K562 (cell line): ENCODE data around the gene SGMS1. TPM values are rescaled to one million over a fixed set of nuclear protein-coding genes. Genes with fewer than 3 reads are reported as not detected.

Experiments used
- ARNT ChIP-seq, 2 experiments: fragments of 450-650 bp; IDR thresholded peaks; 2 replicates each; pipeline ENCODE4 v1.6.1; 2016; ENCODE audit warnings: mild to moderate bottlenecking in 1 of 2
- CREB3 ChIP-seq: fragments of 450-650 bp; conservative IDR thresholded peaks from 2 replicates; pipeline ENCODE4 v1.6.1; 2016; ENCODE audit warnings: missing genetic modification characterization, low read depth, mild to moderate bottlenecking, missing compliant biosample characterization, moderate library complexity
- CREB3L1 ChIP-seq: fragments of 450-650 bp; IDR thresholded peaks from 2 replicates; pipeline ENCODE4 v1.6.1; 2014; ENCODE audit warnings: low read depth, mild to moderate bottlenecking, moderate library complexity, borderline replicate concordance
- GTF2E2 ChIP-seq: fragments of 200-800 bp; sonication (Bioruptor generic); IDR thresholded peaks from 2 replicates; pipeline ENCODE4 v1.6.1; 2016; ENCODE audit warnings: missing genetic modification characterization, missing compliant biosample characterization
- HNRNPLL ChIP-seq: fragments of 200-400 bp; formaldehyde crosslinking; IDR thresholded peaks from 2 replicates; pipeline ENCODE4 v1.6.1; 2017; ENCODE audit warnings: low read length, low read depth, mild to moderate bottlenecking; ENCODE audit not compliant: poor library complexity, severe bottlenecking
- MEF2A ChIP-seq: IDR thresholded peaks from 2 replicates; pipeline ENCODE4 v1.6.1; 2011; ENCODE audit warnings: low read depth, mild to moderate bottlenecking, low read length, moderate library complexity; ENCODE audit not compliant: control insufficient read depth
- MIER1 ChIP-seq: fragments of 450-650 bp; IDR thresholded peaks from 2 replicates; pipeline ENCODE4 v1.6.1; 2016; ENCODE audit warnings: antibody characterized with exemption, mild to moderate bottlenecking, low read depth
- MTA1 ChIP-seq: fragments of 450-650 bp; IDR thresholded peaks from 2 replicates; pipeline ENCODE4 v1.6.1; 2017; ENCODE audit warnings: borderline replicate concordance
- NCOR1 ChIP-seq: fragments of 450-650 bp; IDR thresholded peaks from 2 replicates; pipeline ENCODE4 v1.6.1; 2016; ENCODE audit warnings: mild to moderate bottlenecking, moderate library complexity
- NFIX ChIP-seq: fragments of 250-450 bp; sonication (Bioruptor Pico); IDR thresholded peaks from 2 replicates; pipeline ENCODE4 v1.4.0; 2020; ENCODE audit warnings: low read depth, mild to moderate bottlenecking, moderate library complexity
- PTTG1 ChIP-seq: fragments of 450-650 bp; IDR thresholded peaks from 2 replicates; pipeline ENCODE4 v1.6.1; 2016; ENCODE audit warnings: low read depth, mild to moderate bottlenecking, missing genetic modification characterization, missing compliant biosample characterization
- SMC3 ChIP-seq: conservative IDR thresholded peaks from 2 replicates; pipeline ENCODE4 v1.6.1; 2011; ENCODE audit warnings: low read depth, low read length, improper control_type of control experiment; ENCODE audit not compliant: insufficient read depth
- ZBTB7A ChIP-seq: IDR thresholded peaks from 2 replicates; pipeline ENCODE4 v1.6.1; 2011; ENCODE audit warnings: low read depth, mild to moderate bottlenecking, low read length, moderate library complexity, borderline replicate concordance; ENCODE audit not compliant: control insufficient read depth
- ZEB2 ChIP-seq: fragments of 450-650 bp; IDR thresholded peaks from 2 replicates; pipeline ENCODE4 v1.6.1; 2016
- ZNF449 ChIP-seq: fragments of 250-450 bp; sonication (Bioruptor Pico); IDR thresholded peaks from 2 replicates; pipeline ENCODE4 v1.8.0; 2022; ENCODE audit warnings: moderate library complexity, mild to moderate bottlenecking, inconsistent platforms
- ZNF507 ChIP-seq: conservative IDR thresholded peaks from 2 replicates; pipeline ENCODE4 v1.6.1; 2017; ENCODE audit warnings: missing genetic modification characterization, missing compliant biosample characterization
- ZNF639 ChIP-seq, 2 experiments: fragments of 200-800 bp in 1 of 2; sonication (Bioruptor generic) in 1 of 2; sonication (generic) in 1 of 2; formaldehyde crosslinking in 1 of 2; IDR thresholded peaks in 1 of 2; conservative IDR thresholded peaks in 1 of 2; 2 replicates each; pipeline versions ENCODE4 v1.5.0 to v1.6.1; 2016 to 2020; ENCODE audit warnings: missing compliant biosample characterization in 1 of 2, missing genetic modification characterization in 1 of 2, missing genetic modification reagents in 1 of 2
- ZNF76 ChIP-seq: fragments of 250-450 bp; sonication (Bioruptor Pico); IDR thresholded peaks from 2 replicates; pipeline ENCODE4 v1.4.0; 2020; ENCODE audit warnings: mild to moderate bottlenecking, moderate library complexity, borderline replicate concordance
- ZNF778 ChIP-seq: fragments of 450-650 bp; formaldehyde crosslinking; IDR thresholded peaks from 2 replicates; pipeline ENCODE4 v1.4.0; 2020; ENCODE audit warnings: mild to moderate bottlenecking, moderate library complexity
- ZSCAN32 ChIP-seq: fragments of 450-650 bp; formaldehyde crosslinking; IDR thresholded peaks from 2 replicates; pipeline ENCODE4 v1.4.0; 2020; ENCODE audit warnings: mild to moderate bottlenecking, moderate library complexity
- polyA plus RNA-seq, 8 experiments: library from polyadenylated mRNA; depleted of rRNA in 4 of 8; stranded (reverse) in 5 of 8; unstranded in 3 of 8; fragments of >200 nt; fragmentation: Nextera tagmentation in 2 of 8; fragmentation: Illumina TruSeq in 1 of 8; extraction: Ambion mirVana in 2 of 8; extraction: Trizol in 1 of 8; gene quantifications; 2 replicates each; pipeline versions ENCODE4 v1.2.1 to v1.2.3, GENCODE V29; 2011 to 2014; ENCODE audit warnings: inconsistent platforms in 1 of 8, missing spikeins in 1 of 8
- total RNA-seq, 7 experiments: library from RNA; depleted of rRNA in 6 of 7; stranded (reverse); fragments of >200 nt in 6 of 7; fragmentation: Illumina TruSeq in 2 of 7; extraction: Trizol in 2 of 7; gene quantifications; 2 replicates each; pipeline versions ENCODE4 v1.2.1 to v1.2.3, GENCODE V29; 2011 to 2021; ENCODE audit warnings: low replicate concordance in 1 of 7

The SGMS1 gene
- total and polyA plus RNA-seq, 9 of the 15 experiments (the other 6 are each of a cell fraction or from before 2014, with no cell fraction given) = 22.6 to 232 (median 82.2) TPM

- TF ChIP-seq GTF2E2 = no peak
- TF ChIP-seq ARNT (IDR thresholded peaks at IDR 0.05) = no peak
- TF ChIP-seq CREB3L1 = peak; percentile 35; the same call in 1 of the 2 replicates
- TF ChIP-seq ZNF76 (CRISPR knock-in tag) = no peak
- TF ChIP-seq ZEB2 = peak; percentile 75; the same call in 1 of the 2 replicates
- no peak for TF ChIP-seq ZNF778
- TF ChIP-seq ZSCAN32 = no peak
- TF ChIP-seq ZBTB7A = peak; percentile 31; the same call in 1 of the 2 replicates
- no peak for TF ChIP-seq PTTG1 (tag)
- TF ChIP-seq SMC3 = peak; percentile 36; the same call in 1 of the 2 replicates
- TF ChIP-seq ZNF449 (CRISPR knock-in tag) = 0 out of 2 replicates have a peak, but pooled peaks have one; percentile 51
- 0 out of 4 replicates have a peak, but pooled peaks of 1 of the 2 experiments have one; percentile 40 for TF ChIP-seq ZNF639 (CRISPR knock-in tag; conservative IDR thresholded peaks at IDR 0.05 in 1 of 2, IDR thresholded peaks at IDR 0.05 in 1 of 2)
- peak; percentile 63 for TF ChIP-seq NCOR1
- TF ChIP-seq NFIX (CRISPR knock-in tag) = no peak
- no peak for TF ChIP-seq ZNF507 (tag)
- no peak for TF ChIP-seq HNRNPLL
- no peak; the same call in 1 of the 2 replicates for TF ChIP-seq MIER1
- TF ChIP-seq CREB3 (tag) = no peak
- TF ChIP-seq MEF2A = no peak
- peak; percentile 70 for TF ChIP-seq MTA1
Observed at GRCh38 chr10:50621968-50622705, 1.6 kb downstream of the SGMS1 start (continued).
